Measurements from ENCODE around the gene URM1.
"Not testable (repeated sequence)": the region's sequence is repeated elsewhere in the genome, so short reads cannot be mapped to it uniquely, and the experiment has no call there.

URM1 gene

DNA sequence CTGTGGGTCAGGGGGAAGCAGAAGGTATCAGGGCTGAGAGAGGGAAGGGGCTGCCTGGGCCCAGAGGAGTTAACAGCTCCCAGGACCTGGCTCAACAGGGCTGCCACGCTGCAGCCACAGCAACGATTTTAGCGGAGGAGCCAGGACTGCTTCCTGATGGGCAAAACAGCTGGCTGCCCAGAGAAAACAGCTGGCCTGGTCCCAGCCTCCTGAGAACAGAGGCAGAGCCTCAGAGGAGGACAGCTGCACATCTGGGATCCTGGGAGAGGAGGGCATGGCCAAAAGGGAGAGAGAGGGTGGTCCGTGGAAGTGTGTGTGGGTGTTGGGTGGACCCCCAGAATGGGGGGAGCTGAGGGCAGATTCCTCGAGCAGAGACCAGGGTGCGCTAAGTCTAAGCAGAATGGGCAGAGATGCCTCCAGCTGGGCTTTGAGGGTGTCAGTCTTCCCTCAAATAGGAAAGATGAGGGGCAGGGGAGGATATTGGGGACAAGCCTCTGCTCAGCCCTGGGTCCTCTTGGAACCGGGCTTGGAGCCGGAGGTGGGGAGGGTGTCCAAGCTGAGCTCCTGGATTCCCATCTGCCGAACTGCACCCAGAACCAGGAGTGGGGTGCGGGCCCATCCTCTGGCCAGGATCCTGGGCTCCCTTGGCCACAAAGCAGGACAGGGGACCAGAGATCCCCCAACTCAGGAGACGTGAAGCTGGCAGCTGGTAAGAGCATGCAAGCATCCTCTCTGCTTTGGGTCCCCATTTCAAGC lies 40.4 kb downstream of the URM1 start:
- no peak for DNase-seq

DNA sequence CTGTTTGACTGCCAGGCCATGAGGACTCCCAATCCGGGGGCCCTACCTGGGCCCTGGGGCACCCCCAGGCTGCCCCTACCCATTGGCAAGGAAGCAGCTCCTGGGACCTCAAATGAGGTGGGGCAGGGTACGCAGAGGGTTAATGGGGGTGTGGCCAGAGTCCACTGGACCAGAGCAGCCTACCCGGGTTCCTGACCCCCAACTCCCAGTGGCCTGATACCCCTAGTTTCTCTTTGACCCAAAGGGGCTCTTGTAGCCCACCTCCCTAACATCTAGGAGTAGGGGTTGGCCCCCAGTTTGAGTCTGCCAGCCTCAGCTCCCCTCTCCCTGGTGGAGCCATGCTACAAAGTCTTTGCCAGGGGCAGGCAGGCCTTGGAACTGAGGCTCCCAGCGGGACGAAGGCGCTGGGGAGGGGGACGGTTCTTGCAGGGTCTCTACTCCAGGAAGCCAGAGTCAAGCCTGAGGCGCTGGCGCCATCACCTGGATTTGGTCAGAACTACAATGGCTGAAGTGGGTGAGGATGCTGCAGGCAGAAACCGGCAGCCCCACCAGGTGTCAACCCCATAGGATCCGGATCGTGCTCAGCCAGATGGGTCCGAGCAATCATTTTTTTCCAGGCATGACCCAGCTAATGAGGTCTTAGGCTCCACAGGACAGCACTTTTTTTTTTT lies 41.1 kb downstream of the URM1 start:
- DNase-seq, result peak; percentile 53

DNA sequence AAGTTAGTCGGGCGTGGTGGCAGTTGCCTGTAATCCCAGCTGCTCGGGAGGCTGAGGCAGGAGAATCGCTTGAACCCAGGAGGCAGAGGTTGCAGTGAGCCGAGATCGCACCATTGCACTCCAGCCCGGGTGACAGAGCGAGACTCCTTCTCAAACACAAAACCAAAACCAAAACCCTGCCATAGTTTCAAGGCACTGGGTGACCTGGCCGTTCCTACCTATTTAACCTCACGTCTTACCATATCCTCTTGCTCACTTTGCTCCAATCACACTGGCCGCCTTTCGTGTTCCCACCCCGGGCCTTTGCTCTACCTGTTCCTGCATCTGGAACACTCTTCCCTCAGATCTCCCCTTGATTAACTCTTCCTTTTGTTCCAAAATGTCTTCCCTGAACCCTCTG lies 42.6 kb downstream of the URM1 start:
- not testable (repeated sequence) for DNase-seq

DNA sequence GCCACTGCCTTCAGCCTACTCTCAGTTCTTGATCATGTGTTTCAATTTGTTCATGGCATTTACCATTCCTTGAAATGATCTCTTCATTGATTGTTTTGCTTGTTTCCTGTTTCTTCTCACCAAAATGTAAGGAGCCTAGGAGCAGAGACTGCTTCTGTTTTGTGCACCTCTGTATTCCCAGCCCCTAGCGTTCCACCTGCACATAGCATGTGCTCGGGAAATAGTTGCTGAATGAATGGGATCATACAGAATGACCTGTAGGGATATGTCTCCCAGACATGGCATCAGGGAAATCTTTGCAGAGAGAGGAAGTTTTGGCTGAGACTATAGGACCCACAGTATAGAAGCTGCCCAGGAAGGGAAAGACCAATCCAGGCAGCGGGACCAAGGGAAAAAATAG lies 43.3 kb downstream of the URM1 start:
- no peak for DNase-seq

DNA sequence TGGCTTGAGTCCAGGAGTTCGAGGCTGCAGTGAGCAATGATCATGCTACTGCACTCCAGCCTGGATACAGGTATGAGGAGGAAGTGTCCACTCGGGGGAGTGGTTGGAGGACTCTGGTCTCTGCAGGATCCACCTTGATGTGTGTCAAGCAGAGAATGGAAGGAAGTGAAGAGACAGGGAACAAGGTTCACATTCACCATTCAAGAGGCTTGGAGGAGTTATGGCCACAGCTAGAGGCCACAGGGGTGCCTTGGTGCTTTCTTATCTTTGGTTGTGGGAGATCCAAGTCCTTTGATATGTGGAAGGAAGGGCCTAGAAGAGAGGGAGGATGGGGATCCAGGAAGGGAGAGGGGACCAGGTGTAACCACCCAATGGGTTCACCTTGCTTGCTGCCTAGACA lies 44.1 kb downstream of the URM1 start:
- DNase-seq, result no peak

DNA sequence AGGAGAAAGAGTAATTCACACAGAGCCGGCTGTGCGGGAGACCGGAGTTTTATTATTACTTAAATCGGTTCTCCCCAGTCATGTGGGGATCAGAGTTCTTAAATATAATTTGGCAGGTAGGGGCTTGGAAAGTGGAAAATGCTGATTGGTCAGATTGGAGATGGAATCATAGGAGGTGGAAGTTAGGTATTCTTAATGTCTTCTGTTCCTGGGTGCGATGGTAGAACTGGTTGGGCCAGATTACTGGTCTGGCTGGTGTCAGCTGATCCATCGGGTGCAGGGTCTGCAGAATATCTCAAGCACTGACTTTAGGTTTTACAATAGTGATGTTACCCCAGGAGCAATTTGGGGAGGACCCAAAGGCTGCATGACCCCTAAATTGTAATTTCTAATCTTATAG lies 44.8 kb downstream of the URM1 start:
- DNase-seq, result no peak

DNA sequence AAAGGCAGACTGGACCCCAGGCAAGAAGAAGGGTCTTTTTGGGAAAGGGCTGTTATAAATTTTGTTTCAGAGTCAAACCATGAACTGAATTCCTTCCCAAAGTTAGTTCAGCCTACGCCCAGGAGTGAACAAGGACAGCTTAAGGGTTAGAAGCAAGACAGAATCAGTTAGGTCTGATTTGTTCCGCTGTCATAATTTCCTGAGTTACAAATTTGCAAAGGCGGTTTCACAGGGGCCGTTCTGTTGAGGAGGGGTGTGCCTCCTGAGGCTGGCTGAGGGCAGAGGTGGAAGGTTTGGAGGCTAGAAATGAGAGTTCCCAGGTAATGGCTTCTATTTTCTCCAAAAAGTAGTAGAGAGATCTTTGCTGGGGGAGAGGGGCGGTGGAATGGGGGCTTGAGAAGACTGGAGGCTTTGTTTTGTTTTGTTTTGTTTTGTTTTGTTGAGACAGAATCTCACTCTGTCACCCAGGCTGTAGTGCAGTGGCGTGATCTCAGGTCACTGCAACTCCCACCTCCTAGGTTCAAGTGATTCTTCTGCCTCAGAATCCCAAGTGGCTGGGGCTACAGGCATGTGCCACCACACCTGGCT lies 45.4 kb downstream of the URM1 start:
- DNase-seq, result no peak

DNA sequence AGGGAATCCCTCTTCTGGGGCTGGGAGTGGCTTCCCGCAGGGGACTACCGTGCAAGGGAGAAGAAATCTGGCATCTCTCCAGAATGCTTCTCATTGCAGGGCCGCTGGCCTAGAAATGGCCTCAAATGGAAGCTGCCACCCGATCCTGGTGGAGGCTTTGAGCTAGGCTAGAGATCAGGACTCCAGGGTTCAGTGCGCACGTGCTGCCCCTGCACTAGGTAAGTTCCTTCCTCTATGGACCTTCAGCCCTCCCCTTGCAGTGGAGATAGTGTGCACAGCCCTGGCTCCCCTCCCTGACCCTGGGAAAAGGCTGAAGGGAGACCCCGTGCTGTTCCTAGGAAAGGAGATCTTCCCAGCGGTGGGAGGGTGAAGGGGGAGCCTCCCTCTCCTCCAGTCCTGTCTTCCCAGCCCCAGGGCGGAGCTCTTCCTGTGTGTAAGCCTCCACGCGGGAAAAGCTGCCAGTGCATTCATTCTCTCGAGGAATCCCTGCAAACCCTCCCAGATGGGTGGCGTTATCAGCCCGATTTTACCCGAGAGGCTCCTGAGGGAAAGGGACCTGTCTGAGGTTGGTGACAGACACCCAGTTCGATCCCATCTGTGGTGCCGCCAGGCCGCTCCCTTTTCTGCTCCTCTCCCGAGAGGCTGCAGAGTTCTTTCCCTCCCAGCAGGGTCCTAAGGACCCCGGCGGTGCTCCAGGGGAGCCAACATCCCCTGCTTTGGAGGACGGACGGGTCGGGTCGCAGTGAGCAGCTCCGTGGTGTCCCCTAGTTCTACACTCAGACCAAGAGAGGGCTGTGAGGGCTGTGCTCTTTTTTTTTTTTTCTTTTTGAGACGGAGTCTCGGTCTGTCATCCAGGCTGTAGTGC lies 48.1 kb downstream of the URM1 start:
- DNase-seq, result no peak

DNA sequence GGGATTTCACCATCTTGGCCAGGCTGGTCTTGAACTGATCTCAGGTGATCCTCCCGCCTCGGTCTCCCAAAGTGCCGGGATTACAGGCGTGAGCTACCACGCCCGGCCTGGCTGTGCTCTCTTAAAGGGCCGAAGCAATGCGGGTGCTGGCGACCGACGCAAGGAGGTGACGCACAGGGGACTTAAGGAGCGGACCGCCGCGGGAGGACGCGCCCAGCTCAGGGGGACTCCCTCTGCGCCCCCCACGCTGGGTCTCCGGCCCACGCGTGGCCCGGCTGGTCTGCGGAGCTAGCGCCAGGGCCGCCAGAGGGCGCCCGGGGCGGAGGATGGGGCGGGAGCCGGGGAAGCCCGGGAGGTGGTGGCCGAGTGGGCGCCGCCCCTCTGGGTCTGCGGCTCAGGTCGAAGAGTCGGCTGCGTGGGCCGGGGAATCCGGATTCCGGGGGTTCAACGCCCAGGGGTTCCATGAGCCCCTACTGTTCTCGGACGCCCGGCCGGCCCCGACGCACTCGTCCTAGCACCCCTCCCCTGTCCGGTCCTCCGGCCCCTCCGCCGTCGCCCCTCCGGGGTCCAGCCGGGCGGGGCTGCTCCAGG lies 49.0 kb downstream of the URM1 start:
- peak; percentile 69 for DNase-seq

DNA sequence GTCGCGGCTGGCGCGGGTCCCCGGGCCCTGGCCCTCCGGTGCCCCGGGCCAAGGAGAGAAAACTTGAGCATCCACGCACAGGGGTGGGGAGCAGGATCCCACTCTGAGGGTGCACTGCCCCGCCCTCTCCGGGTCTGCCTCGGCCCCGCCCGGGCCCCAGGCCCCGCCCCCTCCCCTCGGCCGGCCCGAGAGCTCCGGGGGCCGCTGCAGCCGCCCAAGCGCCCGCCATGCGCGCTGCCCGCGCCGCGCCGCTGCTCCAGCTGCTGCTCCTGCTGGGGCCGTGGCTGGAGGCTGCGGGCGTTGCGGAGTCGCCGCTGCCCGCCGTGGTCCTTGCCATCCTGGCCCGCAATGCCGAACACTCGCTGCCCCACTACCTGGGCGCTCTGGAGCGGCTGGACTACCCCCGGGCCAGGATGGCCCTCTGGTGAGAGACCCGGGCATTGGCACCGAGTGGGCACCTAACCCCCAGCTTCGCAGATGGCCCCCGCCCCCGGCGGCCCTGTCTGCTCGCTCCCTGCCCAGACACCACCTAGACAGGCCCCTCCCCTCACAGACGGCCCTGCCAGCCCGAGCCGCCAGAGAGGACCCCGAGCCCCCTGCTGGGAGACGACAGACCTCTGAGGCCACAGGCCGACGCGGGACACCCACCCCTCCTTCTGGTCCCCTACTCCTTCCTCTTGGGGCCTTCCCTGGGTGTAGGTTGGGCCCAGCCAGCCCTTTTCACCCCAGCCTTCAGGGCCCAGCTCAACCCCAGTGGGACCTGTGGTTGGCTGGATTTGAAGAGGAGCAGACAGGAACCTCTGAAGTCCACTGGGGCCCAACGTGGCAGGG lies 49.7 kb downstream of the URM1 start, which contains the start of gene CERCAM:
Gene CERCAM (plus strand): TSS at position 207 of the 831 bp plus-strand sequence. CDS start 21 bp downstream, at position 228.
- peak; percentile 36 for DNase-seq

DNA sequence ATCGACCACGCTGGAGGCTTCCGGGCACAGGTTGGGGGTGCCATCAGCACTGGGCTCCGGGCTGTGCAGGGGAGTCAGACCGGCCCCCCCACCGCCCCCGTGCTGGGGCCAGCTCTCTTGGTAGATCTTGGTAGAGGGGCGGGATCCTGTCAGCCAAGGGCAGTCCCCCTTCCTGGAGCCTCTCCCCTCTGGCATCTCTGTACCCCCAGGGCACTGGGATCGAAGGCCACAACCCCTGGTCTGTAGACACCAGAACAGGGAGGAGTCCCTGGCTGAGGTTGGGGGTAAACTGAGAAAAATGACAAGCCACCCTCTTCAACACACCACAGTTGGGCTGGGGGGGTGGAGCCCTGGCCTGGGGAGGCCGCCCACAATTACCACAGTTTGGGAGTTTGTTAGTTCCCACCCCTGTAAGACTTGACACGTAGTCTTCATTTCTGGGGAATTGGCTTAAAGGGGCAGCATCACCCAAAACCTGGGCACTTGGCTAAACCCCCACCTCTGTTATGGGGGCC lies 50.4 kb downstream of the URM1 start:
- no peak for DNase-seq

DNA sequence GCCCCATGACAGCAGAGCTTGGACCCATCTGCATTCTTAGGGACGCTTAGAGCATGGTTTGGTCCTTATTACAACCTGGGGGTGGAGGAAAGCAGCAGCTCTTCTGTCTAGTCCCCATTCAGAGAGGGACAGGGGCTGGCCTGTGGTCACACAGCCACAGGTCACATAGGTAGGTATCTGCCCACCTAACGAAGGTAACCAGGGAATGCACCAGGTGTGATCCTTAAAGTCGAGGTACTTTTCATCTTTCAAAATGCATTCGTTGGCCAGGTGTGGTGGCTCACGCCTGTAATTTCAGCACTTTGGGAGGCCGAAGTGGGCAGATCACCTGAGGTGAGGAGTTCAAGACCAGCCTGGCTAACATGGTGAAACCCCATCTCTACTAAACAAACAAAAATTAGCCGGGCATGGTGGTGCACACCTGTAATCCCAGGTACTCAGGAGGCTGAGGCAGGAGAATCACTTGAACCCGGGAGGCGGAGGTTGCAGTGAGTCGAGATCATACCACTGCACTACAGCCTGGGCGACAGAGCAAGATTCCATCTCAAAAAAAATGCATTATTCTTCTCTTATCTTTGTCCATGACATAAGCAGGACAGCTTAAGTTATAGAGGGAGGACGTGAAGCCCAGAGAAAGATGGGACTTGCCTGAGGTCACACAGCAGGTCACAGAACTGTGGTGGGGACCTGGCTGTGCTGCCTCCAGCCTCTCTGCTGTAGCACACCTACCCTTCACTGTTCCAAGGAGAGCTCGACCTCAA lies 51.0 kb downstream of the URM1 start:
- DNase-seq, result not testable (repeated sequence)

DNA sequence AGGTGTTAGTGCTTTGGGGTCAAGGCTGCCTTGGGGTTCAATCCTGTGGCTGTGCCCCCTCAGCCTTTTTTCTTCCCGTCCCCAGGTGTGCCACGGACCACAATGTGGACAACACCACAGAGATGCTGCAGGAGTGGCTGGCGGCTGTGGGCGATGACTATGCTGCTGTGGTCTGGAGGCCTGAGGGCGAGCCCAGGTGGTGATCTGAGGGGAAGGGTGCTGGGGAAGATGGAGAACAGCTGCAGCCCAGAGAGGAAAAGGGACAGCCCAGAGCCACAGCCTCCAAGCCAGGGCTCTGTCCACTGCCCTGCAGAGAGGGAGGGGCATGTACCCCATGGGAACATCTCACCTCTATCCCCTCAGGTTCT lies 51.6 kb downstream of the URM1 start:
- DNase-seq, result no peak

DNA sequence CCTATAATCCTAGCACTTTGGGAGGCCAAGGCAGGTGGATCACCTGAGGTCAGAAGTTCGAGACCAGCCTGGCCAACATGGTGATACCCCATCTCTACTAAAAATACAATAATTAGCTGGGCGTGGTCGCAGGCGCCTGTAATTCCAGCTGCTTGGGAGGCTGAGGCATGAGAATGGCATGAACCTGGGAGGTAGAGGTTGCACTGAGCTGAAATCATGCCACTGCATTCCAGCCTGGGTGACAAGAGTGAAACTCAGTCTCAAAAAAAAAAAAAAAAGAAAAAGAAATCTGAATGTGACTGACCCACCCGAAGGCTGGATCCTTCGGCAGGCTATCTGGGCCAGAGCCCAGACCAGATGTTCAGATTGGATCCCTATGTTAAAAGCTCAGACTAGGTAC lies 52.2 kb downstream of the URM1 start:
- DNase-seq, result not testable (repeated sequence)

DNA sequence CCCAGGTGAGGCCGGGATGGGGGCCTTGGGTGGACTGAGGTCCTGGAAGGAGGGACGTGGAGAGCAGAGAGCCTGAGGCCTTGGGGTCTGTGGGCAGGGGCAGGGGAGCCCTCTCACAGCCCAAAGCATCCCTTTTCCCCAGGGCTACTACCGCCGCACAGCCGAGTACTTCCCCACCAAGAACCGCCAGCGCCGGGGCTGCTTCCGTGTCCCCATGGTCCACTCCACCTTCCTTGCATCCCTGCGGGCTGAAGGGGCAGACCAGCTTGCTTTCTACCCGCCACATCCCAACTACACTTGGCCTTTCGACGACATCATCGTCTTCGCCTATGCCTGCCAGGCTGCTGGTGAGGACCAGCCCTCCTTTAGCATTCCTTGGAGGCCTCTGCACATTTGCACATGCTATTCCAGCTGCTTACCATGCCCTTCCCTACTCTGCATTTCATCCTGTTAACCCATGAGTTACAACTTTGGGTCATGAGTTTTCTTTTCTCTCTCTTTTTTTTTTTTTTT lies 53.1 kb downstream of the URM1 start:
- no peak for DNase-seq

DNA sequence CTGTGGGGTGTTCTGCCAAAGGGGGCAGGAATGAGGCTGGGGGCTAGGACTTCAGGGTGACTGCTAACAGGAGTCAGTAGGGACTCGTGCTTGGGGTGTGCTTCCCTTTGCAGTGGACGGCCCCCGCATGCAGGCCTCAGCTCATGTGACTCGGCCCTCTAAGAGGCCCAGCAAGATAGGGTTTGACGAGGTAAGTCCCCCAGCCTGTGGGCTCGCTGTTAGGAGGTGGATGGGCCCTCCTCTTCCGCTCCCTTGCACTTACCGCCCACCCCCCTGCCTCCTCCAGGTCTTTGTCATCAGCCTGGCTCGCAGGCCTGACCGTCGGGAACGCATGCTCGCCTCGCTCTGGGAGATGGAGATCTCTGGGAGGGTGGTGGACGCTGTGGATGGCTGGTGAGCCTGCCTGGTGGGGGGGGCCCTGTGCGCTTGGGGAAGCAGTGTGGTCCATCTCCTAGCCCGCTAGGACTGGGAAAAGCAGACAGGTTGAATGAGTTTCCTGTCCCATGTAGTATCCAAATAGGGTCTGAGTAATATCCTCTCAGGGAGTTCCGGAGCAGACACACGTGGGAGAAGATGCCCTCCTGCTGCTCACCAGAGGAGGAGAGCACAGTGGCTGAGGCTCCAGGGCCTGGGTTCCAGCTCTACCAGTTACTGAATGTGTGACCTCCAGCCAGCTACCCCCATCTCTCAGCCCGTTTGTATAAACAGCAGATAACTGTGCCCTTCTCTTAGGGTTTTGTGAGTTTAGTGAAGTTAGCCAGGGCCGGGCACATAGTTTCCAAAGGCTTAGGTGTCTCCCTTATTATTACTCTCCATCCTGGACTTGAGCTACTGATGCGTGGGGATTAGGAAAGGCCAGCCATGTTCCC lies 57.7 kb downstream of the URM1 start:
- DNase-seq, result no peak

DNA sequence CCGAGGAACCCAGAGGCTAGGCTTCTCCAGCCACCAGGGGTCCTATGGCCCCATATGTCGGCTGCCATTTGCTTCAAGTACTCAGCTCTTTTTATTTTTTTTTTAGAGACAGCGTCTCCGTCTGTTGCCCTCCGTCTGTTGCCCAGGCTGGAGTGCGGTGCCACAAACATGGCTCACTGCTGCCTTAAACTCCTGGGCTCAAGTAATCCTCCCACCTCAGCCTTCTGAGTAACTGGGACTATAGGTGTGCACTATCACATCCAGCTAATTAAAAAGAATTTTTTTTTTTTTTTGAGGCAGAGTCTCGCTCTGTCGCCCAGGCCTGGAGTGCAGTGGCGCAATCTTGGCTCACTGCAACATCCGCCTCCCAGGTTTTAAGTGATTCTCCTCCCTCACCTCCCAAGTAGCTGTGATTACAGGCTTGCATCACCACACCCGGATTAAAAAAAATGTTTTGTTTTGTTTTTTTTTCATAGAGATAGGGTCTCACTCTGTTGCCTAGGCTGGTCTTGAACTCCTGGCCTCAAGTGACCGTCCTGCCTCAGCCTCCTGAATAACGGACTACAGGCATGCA lies 58.4 kb downstream of the URM1 start:
- DNase-seq, result no peak

DNA sequence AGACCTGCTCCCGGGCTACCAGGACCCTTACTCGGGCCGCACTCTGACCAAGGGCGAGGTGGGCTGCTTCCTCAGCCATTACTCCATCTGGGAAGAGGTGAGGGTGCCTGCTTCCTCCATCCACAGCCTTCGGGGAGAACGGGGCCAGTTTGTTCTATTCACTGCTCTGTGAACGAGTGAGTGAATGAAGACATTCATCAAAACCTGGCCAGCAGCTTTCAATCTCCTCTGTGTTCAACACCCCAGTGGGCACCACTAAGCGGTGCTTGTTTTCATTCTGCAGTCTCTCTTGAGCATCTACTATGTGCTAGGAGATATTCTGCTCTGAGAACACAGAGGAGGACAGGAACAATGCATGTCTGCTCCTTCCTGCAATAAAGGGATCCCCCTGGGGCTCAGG lies 60.0 kb downstream of the URM1 start:
- DNase-seq, result no peak

DNA sequence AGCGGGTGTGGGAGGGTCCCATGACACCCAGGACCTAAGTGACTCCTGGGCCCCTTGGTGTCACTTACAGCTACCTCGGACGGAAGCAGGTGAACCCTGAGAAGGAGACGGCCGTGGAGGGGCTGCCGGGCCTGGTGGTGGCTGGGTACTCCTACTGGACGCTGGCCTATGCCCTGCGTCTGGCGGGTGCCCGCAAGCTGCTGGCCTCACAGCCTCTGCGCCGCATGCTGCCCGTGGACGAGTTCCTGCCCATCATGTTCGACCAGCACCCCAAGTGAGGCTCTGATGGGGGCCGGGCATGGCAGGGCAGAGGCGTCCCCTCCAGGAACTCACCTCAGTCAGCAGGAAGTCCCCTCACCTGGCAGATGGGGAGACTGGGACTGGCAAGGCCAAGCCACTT lies 63.2 kb downstream of the URM1 start:
- no peak for DNase-seq
